ENCODE data around the gene LACC1.

- no peak for TF ChIP-seq POLR2A (IDR thresholded peaks at IDR 0.05)
- TF ChIP-seq CTCF (IDR thresholded peaks at IDR 0.05), result no peak
- TF ChIP-seq EP300 (IDR thresholded peaks at IDR 0.05), result no peak
Measured at GRCh38 chr13:43920965-43921674, 41.4 kb downstream of the LACC1 start.
